ENCODE data around the gene ASAP2.

ASAP2 gene

GRCh38 chr2:9238591-9239326 lies 32.1 kb downstream of the ASAP2 start:
- TF ChIP-seq CTCF (IDR thresholded peaks at IDR 0.05; ENCODE audit: low read depth, low read length), result no peak

GRCh38 chr2:9239616-9240015 lies 33.0 kb downstream of the ASAP2 start:
- no peak overlapping the region for H3K4me3 ChIP-seq (ENCODE audit: low read depth, low read length)

More at GRCh38 chr2:9238591-9239326, 32.1 kb downstream of the ASAP2 start:
- no peak overlapping the region for H3K4me3 ChIP-seq (ENCODE audit: low read depth, low read length)

GRCh38 chr2:9240745-9241144 lies 34.1 kb downstream of the ASAP2 start:
- no peak overlapping the region for H3K4me3 ChIP-seq (ENCODE audit: low read depth, low read length)
- TF ChIP-seq CTCF (IDR thresholded peaks at IDR 0.05; ENCODE audit: low read depth, low read length), result no peak

More at GRCh38 chr2:9239616-9240015, 33.0 kb downstream of the ASAP2 start:
- no peak for TF ChIP-seq CTCF (IDR thresholded peaks at IDR 0.05; ENCODE audit: low read depth, low read length)

- H3K4me3 ChIP-seq (ENCODE audit: low read depth, low read length), result no peak overlapping the region
- TF ChIP-seq CTCF (IDR thresholded peaks at IDR 0.05; ENCODE audit: low read depth, low read length), result no peak
Measured at GRCh38 chr2:9241233-9241632, 34.6 kb downstream of the ASAP2 start.

- no peak overlapping the region for H3K4me3 ChIP-seq (ENCODE audit: low read depth, low read length)
- TF ChIP-seq CTCF (IDR thresholded peaks at IDR 0.05; ENCODE audit: low read depth, low read length), result no peak
Measured at GRCh38 chr2:9243357-9243756, 36.7 kb downstream of the ASAP2 start.

GRCh38 chr2:9244985-9245544 lies 38.5 kb downstream of the ASAP2 start:
- TF ChIP-seq CTCF (IDR thresholded peaks at IDR 0.05; ENCODE audit: low read depth, low read length), result no peak
- H3K4me3 ChIP-seq (ENCODE audit: low read depth, low read length), result no peak overlapping the region

- H3K4me3 ChIP-seq (ENCODE audit: low read depth, low read length), result no peak overlapping the region
- no peak for TF ChIP-seq CTCF (IDR thresholded peaks at IDR 0.05; ENCODE audit: low read depth, low read length)
Measured at GRCh38 chr2:9247177-9247576, 40.6 kb downstream of the ASAP2 start.

Measured in WI38 (cell line).